AG10803 (cell line): ENCODE data around the gene HM13.
"Not testable (repeated sequence)": the region's sequence is repeated elsewhere in the genome, so short reads cannot be mapped to it uniquely, and the experiment has no call there.

Source experiments
- DNase-seq: peaks from one replicate; pipeline ENCODE4 v3.0.0; 2010; ENCODE audit warnings: low read depth
- H3K4me3 ChIP-seq: 2 replicates; pipeline ENCODE4 v1.5.1; 2011; ENCODE audit warnings: mild to moderate bottlenecking, low read length, control low read depth
- TF ChIP-seq, protein P1 (sequence below): conservative IDR thresholded peaks from 2 replicates; pipeline ENCODE4 v1.5.1; 2011; ENCODE audit warnings: mild to moderate bottlenecking, low read length, control low read depth, inconsistent platforms

Gene HM13, protein sequence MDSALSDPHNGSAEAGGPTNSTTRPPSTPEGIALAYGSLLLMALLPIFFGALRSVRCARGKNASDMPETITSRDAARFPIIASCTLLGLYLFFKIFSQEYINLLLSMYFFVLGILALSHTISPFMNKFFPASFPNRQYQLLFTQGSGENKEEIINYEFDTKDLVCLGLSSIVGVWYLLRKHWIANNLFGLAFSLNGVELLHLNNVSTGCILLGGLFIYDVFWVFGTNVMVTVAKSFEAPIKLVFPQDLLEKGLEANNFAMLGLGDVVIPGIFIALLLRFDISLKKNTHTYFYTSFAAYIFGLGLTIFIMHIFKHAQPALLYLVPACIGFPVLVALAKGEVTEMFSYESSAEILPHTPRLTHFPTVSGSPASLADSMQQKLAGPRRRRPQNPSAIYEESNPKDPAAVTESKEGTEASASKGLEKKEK

DNA sequence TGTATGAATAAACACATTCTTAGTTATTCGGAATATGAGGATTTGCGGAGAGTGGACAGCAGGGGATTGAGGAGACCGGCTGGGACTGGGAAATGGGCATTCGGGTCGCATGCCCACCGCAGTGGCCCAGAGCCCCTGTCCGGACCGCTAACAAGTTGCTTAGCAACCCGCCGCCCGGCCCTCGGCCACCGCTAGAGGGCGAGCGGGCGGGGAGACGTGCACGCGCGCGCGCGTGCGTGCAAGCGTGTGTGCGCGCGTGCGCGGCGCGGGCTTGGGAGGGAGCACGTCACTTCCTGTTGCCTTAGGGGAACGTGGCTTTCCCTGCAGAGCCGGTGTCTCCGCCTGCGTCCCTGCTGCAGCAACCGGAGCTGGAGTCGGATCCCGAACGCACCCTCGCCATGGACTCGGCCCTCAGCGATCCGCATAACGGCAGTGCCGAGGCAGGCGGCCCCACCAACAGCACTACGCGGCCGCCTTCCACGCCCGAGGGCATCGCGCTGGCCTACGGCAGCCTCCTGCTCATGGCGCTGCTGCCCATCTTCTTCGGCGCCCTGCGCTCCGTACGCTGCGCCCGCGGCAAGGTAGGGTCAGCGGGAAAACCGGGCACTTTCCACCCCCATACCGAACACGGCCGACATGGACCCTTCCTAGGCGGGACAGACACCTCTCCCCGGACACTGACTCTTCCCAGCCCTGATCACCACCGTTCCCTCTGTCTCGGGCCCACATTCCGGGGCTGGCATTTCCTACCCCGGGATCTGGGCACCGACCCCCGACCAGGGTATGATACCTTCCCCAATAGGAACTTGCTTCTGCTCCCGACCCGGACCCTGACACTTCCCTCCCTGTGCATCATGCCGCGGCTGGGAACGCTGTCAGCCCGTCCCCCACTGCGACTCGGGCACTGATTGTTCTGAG lies at the start of gene HM13:
TSS of gene HM13 (plus strand) at position 289 of the 918 bp plus-strand sequence. CDS start at position 399, 110 bp downstream.
- peak; percentile 93 for DNase-seq
- peak within 1 kb of the TSS; percentile 96 for H3K4me3 ChIP-seq
- TF ChIP-seq, protein P1, sequence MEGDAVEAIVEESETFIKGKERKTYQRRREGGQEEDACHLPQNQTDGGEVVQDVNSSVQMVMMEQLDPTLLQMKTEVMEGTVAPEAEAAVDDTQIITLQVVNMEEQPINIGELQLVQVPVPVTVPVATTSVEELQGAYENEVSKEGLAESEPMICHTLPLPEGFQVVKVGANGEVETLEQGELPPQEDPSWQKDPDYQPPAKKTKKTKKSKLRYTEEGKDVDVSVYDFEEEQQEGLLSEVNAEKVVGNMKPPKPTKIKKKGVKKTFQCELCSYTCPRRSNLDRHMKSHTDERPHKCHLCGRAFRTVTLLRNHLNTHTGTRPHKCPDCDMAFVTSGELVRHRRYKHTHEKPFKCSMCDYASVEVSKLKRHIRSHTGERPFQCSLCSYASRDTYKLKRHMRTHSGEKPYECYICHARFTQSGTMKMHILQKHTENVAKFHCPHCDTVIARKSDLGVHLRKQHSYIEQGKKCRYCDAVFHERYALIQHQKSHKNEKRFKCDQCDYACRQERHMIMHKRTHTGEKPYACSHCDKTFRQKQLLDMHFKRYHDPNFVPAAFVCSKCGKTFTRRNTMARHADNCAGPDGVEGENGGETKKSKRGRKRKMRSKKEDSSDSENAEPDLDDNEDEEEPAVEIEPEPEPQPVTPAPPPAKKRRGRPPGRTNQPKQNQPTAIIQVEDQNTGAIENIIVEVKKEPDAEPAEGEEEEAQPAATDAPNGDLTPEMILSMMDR, result peak; percentile 44

DNA sequence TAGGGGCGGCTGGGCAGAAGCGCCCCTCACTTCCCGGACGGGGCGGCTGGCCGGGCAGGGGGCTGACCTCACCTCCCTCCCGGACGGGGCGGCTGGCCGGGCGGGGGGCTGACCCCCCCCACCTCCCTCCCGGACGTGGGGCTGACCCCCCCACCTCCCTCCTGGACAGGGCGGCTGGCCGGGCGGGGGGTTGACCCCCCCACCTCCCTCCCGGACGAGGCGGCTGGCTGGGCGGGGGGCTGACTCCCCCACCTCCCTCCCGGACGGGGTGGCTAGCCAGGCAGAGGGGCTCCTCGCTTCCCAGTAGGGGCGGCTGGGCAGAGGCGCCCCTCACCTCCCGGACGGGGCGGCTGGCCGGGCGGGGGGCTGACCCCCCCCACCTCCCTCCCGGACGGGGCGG lies 43.3 kb upstream of the HM13 start:
- not testable (repeated sequence) for H3K4me3 ChIP-seq, DNase-seq

DNA sequence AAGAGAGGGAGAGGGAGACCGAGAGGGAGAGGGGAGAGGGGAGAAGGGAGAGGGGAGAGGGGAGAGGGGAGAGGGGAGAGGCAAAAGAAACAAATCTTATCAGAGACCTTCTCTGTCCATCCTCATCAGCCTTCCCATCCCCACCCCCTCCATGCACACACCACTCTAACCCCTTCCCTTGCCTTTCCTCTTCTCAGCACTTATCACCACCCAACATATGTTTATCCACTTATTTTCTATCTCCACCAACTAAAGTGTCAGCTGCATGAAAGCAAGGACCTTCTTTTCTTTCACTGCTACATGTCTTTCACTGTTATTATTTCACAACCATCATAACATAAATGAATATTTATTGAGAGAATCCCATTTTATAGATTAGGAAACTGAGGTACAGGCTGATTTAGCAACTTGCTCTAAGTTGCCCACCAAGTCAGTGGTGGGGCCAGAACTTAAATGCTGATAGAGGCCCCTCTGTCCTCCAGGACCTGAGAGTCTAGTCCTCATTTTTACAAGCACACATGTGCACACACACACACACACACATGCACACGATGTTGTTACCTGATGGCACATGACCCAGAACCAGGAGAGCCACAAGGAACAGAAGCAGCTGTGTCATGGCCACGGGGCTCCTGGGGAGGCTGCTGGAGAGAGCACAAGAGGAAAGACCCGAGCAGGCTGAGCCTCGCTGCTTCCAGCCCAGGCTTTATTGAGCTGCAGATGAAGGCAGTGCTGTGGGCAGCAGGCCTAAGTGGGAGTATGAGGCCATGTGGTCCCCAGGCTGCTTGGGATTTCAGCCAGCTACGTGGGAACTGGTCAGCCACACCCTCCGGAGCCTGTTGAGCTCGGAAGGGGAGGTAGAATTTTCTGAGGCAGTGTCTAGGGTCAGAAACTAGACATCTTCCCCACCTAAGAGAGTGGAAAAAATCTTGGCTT lies 41.6 kb upstream of the HM13 start:
- DNase-seq, result peak; percentile 25
- H3K4me3 ChIP-seq, result no peak overlapping the region
- TF ChIP-seq, protein P1, result no peak

DNA sequence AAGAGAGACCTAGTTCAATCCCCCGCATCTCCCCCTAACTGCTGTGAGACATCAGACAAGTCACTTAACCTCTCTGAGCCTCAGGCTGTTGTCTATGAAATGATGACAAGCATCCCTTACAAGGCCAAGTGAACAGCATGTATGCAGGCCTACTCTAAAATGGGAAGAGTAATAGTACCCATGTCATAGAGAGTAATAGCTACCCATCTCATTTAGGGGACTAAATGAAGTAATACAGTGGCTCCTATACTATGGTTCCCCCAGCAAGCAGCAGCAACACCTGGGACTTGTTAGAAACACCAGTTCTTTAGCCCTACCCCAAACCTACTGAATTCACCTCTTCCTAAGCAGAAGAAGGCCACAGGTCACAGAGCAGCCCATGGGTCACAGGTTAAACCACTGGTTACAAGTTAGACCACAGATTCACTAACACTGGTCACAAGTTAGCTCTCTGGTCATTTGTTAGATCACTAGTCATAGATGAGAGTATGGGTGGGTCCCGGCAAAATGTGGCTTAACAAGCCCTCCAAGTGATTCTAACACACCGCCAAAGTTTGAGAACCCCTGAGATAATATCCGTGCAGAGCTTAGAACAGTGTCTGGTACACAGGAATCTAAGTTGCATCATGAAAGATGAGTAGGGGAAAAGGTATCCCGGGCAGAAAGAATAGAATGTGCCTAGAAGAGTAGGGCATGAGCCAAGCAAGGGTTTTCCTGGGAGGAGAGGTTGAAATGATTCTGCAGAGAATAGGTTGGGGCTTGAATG lies 40.7 kb upstream of the HM13 start:
- no peak for DNase-seq
- TF ChIP-seq, protein P1, result no peak
- H3K4me3 ChIP-seq, result no peak overlapping the region

DNA sequence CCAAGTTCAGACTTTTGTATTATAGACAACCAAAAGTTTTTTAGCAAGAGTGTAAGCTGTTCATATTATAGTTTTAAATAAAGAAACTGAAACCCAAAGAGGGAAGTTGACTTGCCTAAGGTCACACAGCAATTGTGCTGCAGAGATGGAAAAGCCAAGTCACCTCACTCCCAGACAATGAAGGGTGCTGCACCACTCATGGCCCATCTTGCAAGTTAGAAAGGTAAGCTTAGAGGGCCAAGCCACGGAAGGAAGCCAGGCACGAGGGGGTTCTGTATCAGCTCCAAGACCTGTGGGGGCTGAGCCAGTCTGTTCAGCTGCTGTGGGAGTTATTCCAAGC lies 40.2 kb upstream of the HM13 start:
- no peak overlapping the region for H3K4me3 ChIP-seq
- no peak for DNase-seq

DNA sequence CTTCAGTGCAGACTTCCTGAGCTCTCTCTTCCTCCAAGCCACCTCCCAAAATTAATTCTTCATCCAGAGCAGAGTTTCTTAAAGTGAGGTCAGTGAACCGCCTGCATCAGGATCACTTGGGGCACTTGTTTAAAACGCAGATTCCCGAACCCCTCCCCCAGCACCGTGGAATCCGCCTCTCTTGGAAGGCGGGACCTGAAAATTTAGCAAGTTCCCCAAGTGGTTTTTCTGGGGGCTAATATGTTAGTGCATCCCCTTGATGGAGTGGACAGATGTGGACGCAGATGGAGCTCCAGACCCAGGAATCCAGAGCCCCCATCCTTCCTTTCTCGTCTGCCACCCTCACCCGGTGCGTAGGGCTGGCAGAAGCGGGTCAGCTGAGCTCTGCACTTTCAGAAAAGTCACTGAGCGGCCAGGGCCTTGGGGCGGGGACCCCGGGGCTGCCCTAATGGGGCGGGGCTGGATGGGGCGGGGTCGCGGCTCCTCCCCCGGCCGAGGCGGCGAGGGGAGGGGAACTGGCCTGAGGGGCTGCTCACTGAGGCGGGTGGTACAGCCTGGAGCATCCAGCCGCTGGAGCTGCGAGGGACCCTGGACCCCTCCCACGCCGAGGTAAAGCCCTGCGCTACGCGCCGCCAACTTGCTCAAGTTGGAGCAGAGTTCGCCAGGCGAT lies 39.3 kb upstream of the HM13 start, which contains the start of the genes DEFB124 and REM1:
TSS of gene DEFB124 (minus strand) at position 370 of the 670 bp plus-strand sequence. CDS start 2,114 bp downstream, outside the sequence.
TSS of gene REM1 (plus strand) at position 531 of the 670 bp plus-strand sequence. CDS start 1,158 bp downstream, outside the sequence.
- TF ChIP-seq, protein P1, result no peak
- no peak for DNase-seq
- H3K4me3 ChIP-seq, result peak within 1 kb of the TSS; percentile 3

More for the DNA sequence above, 40.2 kb upstream of the HM13 start:
- TF ChIP-seq, protein P1, result no peak
